ENCODE data around the gene CTNNBIP1.

CTNNBIP1 gene

DNA sequence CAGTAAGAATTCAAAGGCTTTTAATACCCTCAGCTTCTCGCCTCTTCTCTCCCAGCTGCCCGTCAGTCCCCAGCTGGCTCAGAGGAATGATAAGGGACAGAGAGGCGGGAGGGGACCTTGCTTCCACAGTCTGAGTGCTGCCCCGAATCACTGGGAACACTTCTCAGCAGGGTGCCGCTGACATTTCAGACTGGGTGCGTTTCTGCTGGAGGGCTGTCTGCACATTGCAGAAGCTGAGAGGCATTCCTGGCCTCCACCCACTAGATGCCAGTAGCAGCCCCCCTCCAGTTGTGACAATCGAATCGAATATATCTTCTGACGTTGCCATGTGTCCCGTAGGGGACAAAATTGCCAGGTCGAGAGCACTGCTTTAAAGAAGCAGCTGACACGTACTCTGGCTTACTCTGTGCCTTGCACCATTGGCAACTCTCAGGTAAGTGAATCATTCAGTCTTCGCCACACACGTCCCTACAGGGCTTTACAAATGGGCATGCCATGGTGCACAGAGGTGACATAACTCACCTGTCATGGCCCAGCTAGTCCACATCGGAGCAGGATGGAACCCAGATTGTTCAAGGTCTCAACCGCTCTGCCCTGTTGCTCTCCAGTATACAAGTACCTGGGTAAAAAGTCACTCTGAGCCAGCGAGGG is 23.9 kb downstream of the CTNNBIP1 start:
- Histone ChIP-seq H3K4me2 (ENCODE audit: insufficient read depth, low read length) (no peak overlapping the region), H3K4me1 (ENCODE audit: insufficient read depth, low read length) (peaks cover 11% of the 10 kb centered on the region), H3K9ac (ENCODE audit: low read depth, low read length) (no peak overlapping the region), H3K27ac (ENCODE audit: low read length) (no peak overlapping the region; the same call in 1 of the 2 replicates), H3K27me3 (ENCODE audit: insufficient read depth, low read length, poor library complexity) (no peaks in the 10 kb centered on the region), H3K4me3 (ENCODE audit: low read depth in 1 of 2, low read length in 2 of 2) (no peak overlapping the region), H3K9me3 (ENCODE audit: insufficient read depth, low read length, severe bottlenecking) (no peaks in the 10 kb centered on the region), H3K36me3 (ENCODE audit: insufficient read depth, low read length) (no peaks in the 10 kb centered on the region), H3K79me2 (ENCODE audit: insufficient read depth, low read length) (no peaks in the 10 kb centered on the region), H4K20me1 (ENCODE audit: insufficient read depth, low read length) (peaks cover 9% of the 10 kb centered on the region; the same call in 1 of the 2 replicates), H2AFZ (ENCODE audit: low read depth, low read length) (no peak overlapping the region)
- DNase-seq (no peak), ATAC-seq (ENCODE audit: insufficient read depth, low read depth) (no peak)
- no peak for TF ChIP-seq EZH2 (IDR thresholded peaks at IDR 0.05; ENCODE audit: borderline replicate concordance, low read depth, low read length, severe bottlenecking)
- TF ChIP-seq, protein P1, sequence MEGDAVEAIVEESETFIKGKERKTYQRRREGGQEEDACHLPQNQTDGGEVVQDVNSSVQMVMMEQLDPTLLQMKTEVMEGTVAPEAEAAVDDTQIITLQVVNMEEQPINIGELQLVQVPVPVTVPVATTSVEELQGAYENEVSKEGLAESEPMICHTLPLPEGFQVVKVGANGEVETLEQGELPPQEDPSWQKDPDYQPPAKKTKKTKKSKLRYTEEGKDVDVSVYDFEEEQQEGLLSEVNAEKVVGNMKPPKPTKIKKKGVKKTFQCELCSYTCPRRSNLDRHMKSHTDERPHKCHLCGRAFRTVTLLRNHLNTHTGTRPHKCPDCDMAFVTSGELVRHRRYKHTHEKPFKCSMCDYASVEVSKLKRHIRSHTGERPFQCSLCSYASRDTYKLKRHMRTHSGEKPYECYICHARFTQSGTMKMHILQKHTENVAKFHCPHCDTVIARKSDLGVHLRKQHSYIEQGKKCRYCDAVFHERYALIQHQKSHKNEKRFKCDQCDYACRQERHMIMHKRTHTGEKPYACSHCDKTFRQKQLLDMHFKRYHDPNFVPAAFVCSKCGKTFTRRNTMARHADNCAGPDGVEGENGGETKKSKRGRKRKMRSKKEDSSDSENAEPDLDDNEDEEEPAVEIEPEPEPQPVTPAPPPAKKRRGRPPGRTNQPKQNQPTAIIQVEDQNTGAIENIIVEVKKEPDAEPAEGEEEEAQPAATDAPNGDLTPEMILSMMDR (IDR thresholded peaks at IDR 0.05; ENCODE audit: borderline replicate concordance, extremely low read depth, low read length, poor library complexity, severe bottlenecking): no peak

DNA sequence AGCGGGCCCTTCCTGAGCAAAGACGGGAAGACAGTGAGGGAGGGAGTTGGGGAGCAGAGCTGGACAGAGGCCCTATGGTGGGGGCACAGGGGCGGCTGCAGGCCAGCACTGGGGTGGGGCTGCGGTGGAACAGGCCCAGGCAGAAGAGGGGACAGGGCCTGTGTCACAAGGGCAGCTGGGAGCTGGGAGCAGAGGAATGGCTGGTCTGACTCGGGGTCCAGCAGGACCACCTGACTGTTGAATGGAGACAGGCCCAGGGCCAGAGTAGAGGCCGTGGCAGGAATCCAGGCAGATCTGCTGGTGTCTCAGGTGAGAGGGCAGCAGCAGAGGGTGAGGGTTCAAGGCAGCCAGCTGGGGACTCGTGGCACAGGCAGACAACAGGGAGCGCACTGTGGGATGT is 25.3 kb downstream of the CTNNBIP1 start:
- Histone ChIP-seq H4K20me1 (ENCODE audit: insufficient read depth, low read length) (peaks cover 9% of the 10 kb centered on the region; the same call in 1 of the 2 replicates), H3K9ac (ENCODE audit: low read depth, low read length) (no peak overlapping the region), H3K36me3 (ENCODE audit: insufficient read depth, low read length) (no peaks in the 10 kb centered on the region), H3K79me2 (ENCODE audit: insufficient read depth, low read length) (no peaks in the 10 kb centered on the region), H3K4me2 (ENCODE audit: insufficient read depth, low read length) (no peak overlapping the region), H3K4me3 (ENCODE audit: low read depth in 1 of 2, low read length in 2 of 2) (no peak overlapping the region), H3K4me1 (ENCODE audit: insufficient read depth, low read length) (peaks cover 11% of the 10 kb centered on the region), H3K27me3 (ENCODE audit: insufficient read depth, low read length, poor library complexity) (no peaks in the 10 kb centered on the region), H3K9me3 (ENCODE audit: insufficient read depth, low read length, severe bottlenecking) (no peaks in the 10 kb centered on the region), H3K27ac (ENCODE audit: low read length) (no peak overlapping the region), H2AFZ (ENCODE audit: low read depth, low read length) (no peak overlapping the region)
- DNase-seq (no peak), ATAC-seq (ENCODE audit: insufficient read depth, low read depth) (no peak)
- TF ChIP-seq EZH2 (IDR thresholded peaks at IDR 0.05; ENCODE audit: borderline replicate concordance, low read depth, low read length, severe bottlenecking): no peak
- TF ChIP-seq, protein P1 (IDR thresholded peaks at IDR 0.05; ENCODE audit: borderline replicate concordance, extremely low read depth, low read length, poor library complexity, severe bottlenecking): no peak

DNA sequence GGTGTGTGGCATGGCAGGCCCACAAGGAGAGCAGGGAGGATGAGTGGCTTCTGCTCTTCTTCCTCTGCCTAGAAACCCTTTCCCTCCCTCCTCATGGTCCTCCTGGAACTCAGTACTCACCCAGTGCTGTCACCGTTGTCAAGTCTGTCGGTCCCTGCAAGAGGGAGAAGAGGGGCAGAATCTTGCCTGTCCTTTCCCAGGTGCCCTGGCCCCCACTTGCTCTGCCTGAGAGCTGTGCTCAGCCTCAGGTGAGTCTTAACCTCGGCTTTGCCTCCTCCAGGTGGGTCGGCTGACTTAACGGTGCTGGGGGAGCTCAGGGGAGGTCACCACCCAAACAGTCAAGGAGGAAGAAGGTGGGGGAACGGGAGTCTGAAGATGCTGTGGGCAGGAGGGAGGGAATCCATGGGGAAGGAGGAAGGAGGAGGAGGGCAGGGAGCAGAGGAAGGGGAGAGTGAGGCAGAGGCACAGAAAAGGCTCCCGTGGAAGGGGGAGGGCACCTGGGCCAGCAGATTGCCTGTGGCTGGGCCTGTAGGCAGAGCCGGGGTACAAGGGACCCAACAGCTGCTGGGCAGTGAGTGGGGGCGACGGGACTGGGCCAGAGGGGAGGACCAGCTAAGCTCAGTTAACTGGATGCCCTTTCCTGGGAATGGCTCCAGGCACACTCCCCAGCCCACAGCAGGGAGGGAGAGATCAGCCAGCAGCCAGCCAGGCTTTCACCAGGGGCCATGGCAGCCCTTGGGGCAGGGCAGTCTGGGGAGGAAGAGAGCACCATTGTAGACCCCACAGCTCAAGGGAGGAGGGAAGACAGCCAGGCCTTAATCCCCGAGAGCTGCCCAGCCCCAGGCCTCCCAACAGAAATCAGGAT is 26.3 kb downstream of the CTNNBIP1 start:
- Histone ChIP-seq H3K9ac (ENCODE audit: low read depth, low read length) (no peak overlapping the region), H2AFZ (ENCODE audit: low read depth, low read length) (no peak overlapping the region), H3K9me3 (ENCODE audit: insufficient read depth, low read length, severe bottlenecking) (no peaks in the 10 kb centered on the region), H3K36me3 (ENCODE audit: insufficient read depth, low read length) (no peaks in the 10 kb centered on the region), H3K27me3 (ENCODE audit: insufficient read depth, low read length, poor library complexity) (no peaks in the 10 kb centered on the region), H3K27ac (ENCODE audit: low read length) (no peak overlapping the region), H4K20me1 (ENCODE audit: insufficient read depth, low read length) (peaks cover 9% of the 10 kb centered on the region; the same call in 1 of the 2 replicates), H3K4me1 (ENCODE audit: insufficient read depth, low read length) (peaks cover 11% of the 10 kb centered on the region), H3K79me2 (ENCODE audit: insufficient read depth, low read length) (no peaks in the 10 kb centered on the region), H3K4me3 (ENCODE audit: low read depth in 1 of 2, low read length in 2 of 2) (no peak overlapping the region), H3K4me2 (ENCODE audit: insufficient read depth, low read length) (no peak overlapping the region)
- TF ChIP-seq, protein P1 (IDR thresholded peaks at IDR 0.05; ENCODE audit: borderline replicate concordance, extremely low read depth, low read length, poor library complexity, severe bottlenecking): no peak
- TF ChIP-seq EZH2 (IDR thresholded peaks at IDR 0.05; ENCODE audit: borderline replicate concordance, low read depth, low read length, severe bottlenecking): no peak
- DNase-seq (no peak), ATAC-seq (ENCODE audit: insufficient read depth, low read depth) (no peak)
